Tibial artery (tissue), 4 donors: ENCODE results near the gene PKN3.

Source experiments
- DNase-seq, 2 donors: peaks; one replicate each; pipeline ENCODE4 v3.0.0-alpha.2; 2019
- H3K27ac ChIP-seq, 2 donors: fragments of 200-600 bp; sonication (generic) in 1 of 2; 1 replicate in 1 of 2; 2 replicates in 1 of 2; pipeline ENCODE4 v1.5.1; 2018 to 2019; ENCODE audit warnings: mild to moderate bottlenecking in 1 of 2
- H3K27me3 ChIP-seq, 2 donors: fragments of 200-600 bp; sonication (generic) in 1 of 2; one replicate each; pipeline versions ENCODE4 v1.5.1 to v1.6.0; 2016 to 2019
- H3K36me3 ChIP-seq, 3 donors: fragments of 200-600 bp; sonication (generic) in 2 of 3; one replicate each; pipeline ENCODE4 v1.5.1; 2016 to 2019; ENCODE audit warnings: mild to moderate bottlenecking in 2 of 3
- H3K4me1 ChIP-seq, 4 donors: fragments of 200-600 bp; sonication (generic) in 2 of 4; 1 replicate in 3 of 4; 2 replicates in 1 of 4; pipeline ENCODE4 v1.5.1; 2016 to 2019
- H3K4me3 ChIP-seq, 2 donors: fragments of 200-600 bp; sonication (generic) in 1 of 2; 1 replicate in 1 of 2; 2 replicates in 1 of 2; pipeline ENCODE4 v1.5.1; 2018 to 2019; ENCODE audit warnings: mild to moderate bottlenecking in 2 of 2
- H3K9me3 ChIP-seq, 3 donors: fragments of 200-600 bp; sonication (generic) in 1 of 3; one replicate each; pipeline ENCODE4 v1.5.1; 2016 to 2019
- CTCF ChIP-seq, 2 experiments: fragments of 200-600 bp in 1 of 2; fragments of 450-650 bp in 1 of 2; IDR thresholded peaks; one replicate each; pipeline ENCODE4 v1.5.1; 2017 to 2019; ENCODE audit warnings: antibody characterized with exemption in 2 of 2, mild to moderate bottlenecking in 1 of 2, moderate library complexity in 1 of 2
- intact Hi-C: fragments of 100-400 bp; cut with DNase I; formaldehyde crosslinking; loops from one replicate; pipeline ENCODE4 v1.15.0; 2023; ENCODE audit warnings: low total_unique reads

PKN3 gene

DNA sequence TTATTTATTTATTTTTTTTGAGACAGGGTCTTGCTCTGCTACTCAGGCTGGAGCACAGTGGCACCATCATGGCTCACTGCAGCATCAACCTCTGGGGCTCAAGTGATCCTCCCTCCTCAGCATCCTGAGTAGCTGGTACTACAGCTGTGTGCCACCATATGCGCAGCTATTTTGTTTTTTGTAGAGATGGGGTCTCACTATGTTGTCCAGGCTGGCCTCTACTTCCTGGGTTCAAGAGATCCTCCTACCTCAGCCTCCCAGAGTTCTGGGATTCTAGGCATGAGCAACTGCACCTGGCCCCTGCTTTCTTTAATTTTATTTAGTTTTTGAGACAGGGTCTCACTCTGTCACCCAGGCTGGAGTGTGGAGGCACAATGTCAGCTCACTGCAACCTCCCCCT, 41.1 kb downstream of the PKN3 start:
- Histone ChIP-seq H3K27ac (no peak overlapping the region), H3K36me3 (peaks cover 47 to 73% (median 58%) of the 10 kb centered on the region in 3 donors), H3K9me3 (no peaks in the 10 kb centered on the region), H3K4me1 (no peaks in the 10 kb centered on the region), H3K4me3 (no peak overlapping the region), H3K27me3 (no peaks in the 10 kb centered on the region)
- no peak for TF ChIP-seq CTCF (IDR thresholded peaks at IDR 0.05)
- DNase-seq = no peak
- intact Hi-C loops = no loop called here

GRCh38 chr9:128747241-128747640, 44.9 kb downstream of the PKN3 start:
- no peak for DNase-seq
- Histone ChIP-seq H3K4me3 (no peak overlapping the region), H3K4me1 (no peaks in the 10 kb centered on the region), H3K27ac (no peak overlapping the region), H3K27me3 (no peaks in the 10 kb centered on the region), H3K9me3 (no peaks in the 10 kb centered on the region), H3K36me3 (peaks cover 33 to 65% (median 50%) of the 10 kb centered on the region in 3 donors)
- TF ChIP-seq CTCF (IDR thresholded peaks at IDR 0.05) = no peak
- intact Hi-C loops = no loop called here

GRCh38 chr9:128750926-128751595, 48.8 kb downstream of the PKN3 start:
- DNase-seq = no peak
- H3K4me1 ChIP-seq = no peaks in the 10 kb centered on the region
- intact Hi-C loops = no loop called here
- peaks cover 48 to 88% (median 69%) of the 10 kb centered on the region in 3 donors for H3K36me3 ChIP-seq
- no peaks in the 10 kb centered on the region for H3K9me3 ChIP-seq
- H3K4me3 ChIP-seq = no peak overlapping the region
- no peak for TF ChIP-seq CTCF (IDR thresholded peaks at IDR 0.05)
- no peak overlapping the region for H3K27ac ChIP-seq
- H3K27me3 ChIP-seq = no peaks in the 10 kb centered on the region

- Histone ChIP-seq H3K36me3 (peaks cover 40 to 64% (median 53%) of the 10 kb centered on the region in 3 donors), H3K9me3 (no peaks in the 10 kb centered on the region), H3K4me3 (no peak overlapping the region), H3K27me3 (no peaks in the 10 kb centered on the region), H3K4me1 (no peaks in the 10 kb centered on the region), H3K27ac (no peak overlapping the region)
- intact Hi-C loops = no loop called here
- TF ChIP-seq CTCF (IDR thresholded peaks at IDR 0.05) = no peak
- no peak for DNase-seq
Observed at GRCh38 chr9:128753627-128754026, 51.3 kb downstream of the PKN3 start.

GRCh38 chr9:128757602-128758001, 55.3 kb downstream of the PKN3 start:
- TF ChIP-seq CTCF (IDR thresholded peaks at IDR 0.05) = no peak
- H3K27ac ChIP-seq = no peak overlapping the region
- H3K4me1 ChIP-seq = no peaks in the 10 kb centered on the region
- H3K4me3 ChIP-seq = no peak overlapping the region
- peaks cover 13 to 38% (median 24%) of the 10 kb centered on the region in 3 donors for H3K36me3 ChIP-seq
- intact Hi-C loops = no loop called here
- H3K9me3 ChIP-seq = no peaks in the 10 kb centered on the region
- no peaks in the 10 kb centered on the region for H3K27me3 ChIP-seq
- no peak for DNase-seq
